H9 (cell line): ENCODE results near the gene GARS1. TPM values are rescaled to one million over a fixed set of nuclear protein-coding genes. Genes with fewer than 3 reads are reported as not detected.

Experiments
- DNase-seq: peaks from one replicate; pipeline ENCODE4 v3.0.0-alpha.2; 2017
- H2AFZ ChIP-seq: one replicate; pipeline ENCODE4 v1.6.1; 2013; ENCODE audit warnings: mild to moderate bottlenecking, low read length, control low read depth, moderate library complexity
- H2AK5ac ChIP-seq: 2 replicates; pipeline ENCODE4 v1.6.1; 2013; ENCODE audit warnings: low read length, control low read depth, mixed read lengths; ENCODE audit not compliant: insufficient read length
- H2BK120ac ChIP-seq: one replicate; pipeline ENCODE4 v1.6.1; 2013; ENCODE audit warnings: low read depth, mild to moderate bottlenecking, low read length, control low read depth, inconsistent platforms; ENCODE audit not compliant: poor library complexity, severe bottlenecking
- H2BK12ac ChIP-seq: 2 replicates; pipeline ENCODE4 v1.6.1; 2013; ENCODE audit warnings: low read length, control low read depth, mixed read lengths, low read depth; ENCODE audit not compliant: insufficient read length
- H2BK15ac ChIP-seq: 2 replicates; pipeline ENCODE4 v1.6.1; 2013; ENCODE audit warnings: low read depth, low read length, control low read depth
- H2BK20ac ChIP-seq: one replicate; pipeline ENCODE4 v1.6.1; 2013; ENCODE audit warnings: low read depth, mild to moderate bottlenecking, low read length, control low read depth, inconsistent platforms; ENCODE audit not compliant: poor library complexity, severe bottlenecking
- H2BK5ac ChIP-seq: 2 replicates; pipeline ENCODE4 v1.6.1; 2013; ENCODE audit warnings: low read length, control low read depth, mixed read lengths; ENCODE audit not compliant: insufficient read length
- H3K14ac ChIP-seq: 2 replicates; pipeline ENCODE4 v1.6.1; 2013; ENCODE audit warnings: low read length, control low read depth; ENCODE audit not compliant: insufficient read depth
- H3K18ac ChIP-seq: 2 replicates; pipeline ENCODE4 v1.6.1; 2013; ENCODE audit warnings: low read depth, mild to moderate bottlenecking, mixed read lengths, low read length, control low read depth; ENCODE audit not compliant: insufficient read length
- H3K23ac ChIP-seq: 2 replicates; pipeline ENCODE4 v1.6.1; 2013; ENCODE audit warnings: low read length, control low read depth, mixed read lengths, low read depth; ENCODE audit not compliant: insufficient read length
- H3K23me2 ChIP-seq: 2 replicates; pipeline ENCODE4 v1.6.1; 2013; ENCODE audit warnings: low read depth, mild to moderate bottlenecking, mixed read lengths, low read length, control low read depth; ENCODE audit not compliant: insufficient read length, poor library complexity, severe bottlenecking
- H3K27ac ChIP-seq: 2 replicates; pipeline ENCODE4 v1.5.1; 2013; ENCODE audit warnings: low read length, control low read depth, mixed read lengths, low read depth; ENCODE audit not compliant: insufficient read length
- H3K27me3 ChIP-seq: 2 replicates; pipeline ENCODE4 v1.6.1; 2013; ENCODE audit warnings: low read length, control low read depth, inconsistent platforms; ENCODE audit not compliant: insufficient read depth
- H3K4ac ChIP-seq: 2 replicates; pipeline ENCODE4 v1.6.1; 2013; ENCODE audit warnings: low read depth, mild to moderate bottlenecking, control low read depth, inconsistent platforms, low read length, moderate library complexity
- H3K4me1 ChIP-seq: 2 replicates; pipeline ENCODE4 v1.6.1; 2013; ENCODE audit warnings: low read length, control low read depth, inconsistent platforms; ENCODE audit not compliant: insufficient read depth
- H3K4me2 ChIP-seq: 2 replicates; pipeline ENCODE4 v1.6.1; 2013; ENCODE audit warnings: low read length, control low read depth, mixed read lengths; ENCODE audit not compliant: insufficient read length, insufficient read depth
- H3K56ac ChIP-seq: 2 replicates; pipeline ENCODE4 v1.6.1; 2013; ENCODE audit warnings: low read depth, mild to moderate bottlenecking, mixed read lengths, low read length, control low read depth; ENCODE audit not compliant: insufficient read length
- H3K79me1 ChIP-seq: 2 replicates; pipeline ENCODE4 v1.6.1; 2013; ENCODE audit warnings: low read depth, mild to moderate bottlenecking, moderate library complexity, low read length, control low read depth, inconsistent platforms; ENCODE audit not compliant: insufficient read depth, poor library complexity, severe bottlenecking
- H3K79me2 ChIP-seq: 2 replicates; pipeline ENCODE4 v1.6.1; 2013; ENCODE audit warnings: low read length, control low read depth, inconsistent platforms; ENCODE audit not compliant: insufficient read depth
- H3K9ac ChIP-seq: 2 replicates; pipeline ENCODE4 v1.6.1; 2013; ENCODE audit warnings: low read length, control low read depth, mixed read lengths; ENCODE audit not compliant: insufficient read length; ENCODE audit errors: extremely low read depth
- H3K9me3 ChIP-seq: one replicate; pipeline ENCODE4 v1.6.1; 2013; ENCODE audit warnings: low read depth, low read length, inconsistent platforms; ENCODE audit not compliant: control insufficient read depth
- H3T11ph ChIP-seq: one replicate; pipeline ENCODE4 v1.6.1; 2013; ENCODE audit warnings: mild to moderate bottlenecking, low read length, control low read depth, inconsistent platforms
- H4K20me1 ChIP-seq: one replicate; pipeline ENCODE4 v1.6.1; 2013; ENCODE audit not compliant: control insufficient read depth, insufficient read length, insufficient read depth
- H4K5ac ChIP-seq: 2 replicates; pipeline ENCODE4 v1.6.1; 2013; ENCODE audit warnings: low read depth, mild to moderate bottlenecking, mixed read lengths, low read length, control low read depth; ENCODE audit not compliant: insufficient read length
- H4K8ac ChIP-seq: replicated peaks from 2 replicates; pipeline ENCODE4 v1.6.1; 2013; ENCODE audit warnings: low read length, control low read depth, mixed read lengths, low read depth; ENCODE audit not compliant: insufficient read length
- H4K91ac ChIP-seq: 2 replicates; pipeline ENCODE4 v1.6.1; 2013; ENCODE audit warnings: low read depth, mild to moderate bottlenecking, moderate library complexity, mixed read lengths, low read length, control low read depth; ENCODE audit not compliant: insufficient read length
- H3K27ac Mint-ChIP-seq, 3 experiments: 2 replicates in 2 of 3; 3 replicates in 1 of 3; pipeline ENCODE4 v1.8.0; 2020 to 2021; ENCODE audit warnings: mixed read lengths in 3 of 3, mild to moderate bottlenecking in 1 of 3, moderate library complexity in 1 of 3
- H3K27me3 Mint-ChIP-seq: 2 replicates; pipeline ENCODE4 v1.8.0; 2021; ENCODE audit warnings: low read depth, mild to moderate bottlenecking, moderate library complexity, mixed read lengths
- H3K36me3 Mint-ChIP-seq, 3 experiments: 2 replicates in 2 of 3; 3 replicates in 1 of 3; pipeline ENCODE4 v1.8.0; 2020 to 2021; ENCODE audit warnings: low read depth in 3 of 3, mixed read lengths in 3 of 3; ENCODE audit not compliant: insufficient read depth in 1 of 3
- H3K4me1 Mint-ChIP-seq, 2 experiments: 2 replicates each; pipeline ENCODE4 v1.8.0; 2020; ENCODE audit warnings: mixed read lengths in 2 of 2
- H3K4me3 Mint-ChIP-seq, 2 experiments: 2 replicates in 1 of 2; 3 replicates in 1 of 2; pipeline ENCODE4 v1.8.0; 2020 to 2021; ENCODE audit warnings: mild to moderate bottlenecking in 2 of 2, mixed read lengths in 2 of 2, moderate library complexity in 1 of 2
- H3K9me3 Mint-ChIP-seq, 2 experiments: 2 replicates in 1 of 2; 3 replicates in 1 of 2; pipeline ENCODE4 v1.8.0; 2020; ENCODE audit warnings: mild to moderate bottlenecking in 2 of 2, mixed read lengths in 2 of 2, moderate library complexity in 1 of 2
- CTCF ChIP-seq: fragments of 200-600 bp; sonication (generic); conservative IDR thresholded peaks from 3 replicates; pipeline ENCODE4 v1.8.0; 2021; ENCODE audit warnings: antibody characterized with exemption, mild to moderate bottlenecking
- WGBS: extraction: QIAGEN DNeasy Blood & Tissue Kit; methylation state at CpG from one replicate; pipeline ENCODE4 v1.1.7; 2013; ENCODE audit warnings: missing lambda C conversion rate, low lambda C conversion rate, mixed read lengths; ENCODE audit not compliant: insufficient read length; ENCODE audit errors: extremely low coverage; 5-methylcytosine and 5-hydroxymethylcytosine counted together
- total RNA-seq: library from RNA; stranded (reverse); gene quantifications from 2 replicates; pipeline ENCODE4 v1.2.1, GENCODE V29; 2021

Gene GARS1
- total RNA-seq, 1 experiment from 2014 or later = 234 TPM

DNA sequence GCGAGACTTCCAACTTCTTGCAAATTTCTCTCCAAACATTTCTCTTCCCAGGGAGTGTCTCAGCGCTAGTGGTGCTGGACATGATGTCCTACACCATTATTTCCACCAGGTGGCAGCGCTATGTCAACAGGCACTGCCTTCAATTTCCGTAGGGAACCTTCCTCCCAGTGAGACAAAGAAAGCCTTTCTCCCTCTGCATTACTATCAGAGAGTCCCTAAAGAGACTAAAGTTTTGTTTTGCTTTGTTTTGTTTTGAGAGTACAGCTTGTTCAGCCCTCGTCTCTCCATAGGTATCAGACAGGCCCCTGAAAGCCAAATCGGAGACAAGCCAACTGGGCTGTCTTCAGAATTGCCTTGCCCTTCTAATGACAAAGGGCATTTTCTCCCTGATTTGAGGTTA lies 45.8 kb upstream of the GARS1 start:
- no peak overlapping the region for H3K4ac ChIP-seq
- peak overlapping the region in 1 of 2 experiments; percentile 19; a peak in 1 of 5 replicates for H3K4me3 Mint-ChIP-seq

More for the DNA sequence above, 45.8 kb upstream of the GARS1 start:
- Mint-ChIP-seq H3K4me1 (peaks cover 29 to 38% of the 10 kb centered on the region in 2 experiments), H3K27me3 (peaks cover 1% of the 10 kb centered on the region; the same call in 1 of the 2 replicates), H3K36me3 (no peaks in the 10 kb centered on the region; a peak in 3 of 7 replicates), H3K9me3 (peaks cover 0 to 5% of the 10 kb centered on the region in 2 experiments; a peak in 3 of 5 replicates), H3K27ac (peak overlapping the region; percentile 70 to 96 (median 85); a peak in 5 of 7 replicates)
- Histone ChIP-seq H2AK5ac (no peak overlapping the region), H3K27me3 (no peaks in the 10 kb centered on the region), H3K79me2 (no peaks in the 10 kb centered on the region), H3K79me1 (no peaks in the 10 kb centered on the region), H3K27ac (no peak overlapping the region), H3T11ph (no peak overlapping the region), H3K18ac (no peak overlapping the region), H3K9me3 (no peaks in the 10 kb centered on the region), H3K23ac (no peak overlapping the region), H4K91ac (no peak overlapping the region), H2BK120ac (no peak overlapping the region), H3K4me2 (no peak overlapping the region), H2BK15ac (no peak overlapping the region), H3K9ac (no peak overlapping the region), H3K14ac (no peak overlapping the region), H4K5ac (no peak overlapping the region), H4K20me1 (no peaks in the 10 kb centered on the region), H4K8ac (no peak overlapping the region), H2BK12ac (no peak overlapping the region), H2BK20ac (no peak overlapping the region), H3K23me2 (no peaks in the 10 kb centered on the region), H2AFZ (no peak overlapping the region), H3K4me1 (no peaks in the 10 kb centered on the region; the same call in 1 of the 2 replicates), H3K56ac (no peak overlapping the region), H2BK5ac (no peak overlapping the region)
- TF ChIP-seq CTCF = peak; percentile 89
- DNase-seq = peak; percentile 78
- WGBS = no CpG with 5 or more reads among the region's 6 CpGs
